HG03280 (cell line): Measurements from ENCODE around the gene MYO18B.

ENCODE experiments used
- ATAC-seq: cut with Tn5 transposase; IDR thresholded peaks from one replicate; pipeline ENCODE4 v1.9.1; 2021; ENCODE audit warnings: mild to moderate bottlenecking, moderate library complexity; ENCODE audit not compliant: unreplicated experiment

MYO18B gene

DNA sequence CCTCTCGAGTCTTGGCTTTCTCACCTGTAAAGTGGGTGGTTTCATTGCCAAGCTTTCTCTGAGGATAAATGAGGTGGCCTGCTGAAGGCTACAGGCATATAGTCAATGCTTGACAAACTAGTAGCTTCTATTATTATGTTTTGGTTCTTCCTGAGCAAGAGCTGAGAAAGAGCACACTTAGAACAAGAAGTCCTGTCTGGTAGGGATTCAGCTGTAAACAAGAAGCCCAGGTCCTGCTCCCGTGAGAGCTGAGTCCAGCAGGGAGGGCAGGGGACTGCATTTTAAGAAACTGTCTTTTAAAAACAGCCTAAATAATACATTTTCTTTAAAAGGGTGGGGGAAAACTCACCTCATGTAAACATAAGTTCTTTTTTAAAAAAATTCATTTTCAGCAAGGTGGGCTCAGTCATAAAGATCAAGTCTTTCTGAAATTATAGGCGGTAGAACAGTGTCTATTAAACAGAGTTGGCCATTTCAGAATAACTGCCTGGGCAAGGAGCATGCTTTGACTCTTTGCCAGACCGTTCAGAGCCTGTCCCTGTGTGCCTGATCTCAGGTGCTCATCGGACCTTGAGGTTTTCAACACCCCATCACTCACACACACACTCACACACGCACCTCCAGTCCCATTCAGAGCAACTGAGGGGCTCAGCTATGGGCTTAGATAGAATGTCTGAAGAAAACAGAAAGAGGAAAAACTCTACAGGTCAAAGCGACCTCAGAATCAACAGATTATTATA lies 29.2 kb upstream of the MYO18B start:
- no peak for ATAC-seq

- ATAC-seq: no peak
Observed at GRCh38 chr22:25714070-25714469, 27.9 kb upstream of the MYO18B start.

DNA sequence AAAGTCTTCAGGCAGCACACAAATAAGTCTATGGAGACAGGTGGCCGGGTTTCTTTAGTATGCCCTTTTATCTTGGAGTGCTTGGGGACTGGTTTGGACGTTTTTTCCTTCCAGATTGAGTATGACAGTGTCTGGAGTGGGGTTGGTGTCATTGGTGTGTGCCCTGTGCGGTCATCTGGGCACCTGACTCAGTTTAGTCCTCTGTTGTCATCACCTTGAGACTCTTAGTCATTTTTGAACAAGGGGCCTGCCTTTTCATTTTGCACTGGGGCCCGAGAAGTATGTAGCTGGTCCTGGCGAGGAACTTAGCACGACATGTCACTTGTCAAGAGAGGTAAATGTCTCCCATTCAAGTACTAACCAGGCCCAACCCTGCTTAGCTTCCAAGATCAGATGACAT lies 27.2 kb upstream of the MYO18B start:
- ATAC-seq: no peak

DNA sequence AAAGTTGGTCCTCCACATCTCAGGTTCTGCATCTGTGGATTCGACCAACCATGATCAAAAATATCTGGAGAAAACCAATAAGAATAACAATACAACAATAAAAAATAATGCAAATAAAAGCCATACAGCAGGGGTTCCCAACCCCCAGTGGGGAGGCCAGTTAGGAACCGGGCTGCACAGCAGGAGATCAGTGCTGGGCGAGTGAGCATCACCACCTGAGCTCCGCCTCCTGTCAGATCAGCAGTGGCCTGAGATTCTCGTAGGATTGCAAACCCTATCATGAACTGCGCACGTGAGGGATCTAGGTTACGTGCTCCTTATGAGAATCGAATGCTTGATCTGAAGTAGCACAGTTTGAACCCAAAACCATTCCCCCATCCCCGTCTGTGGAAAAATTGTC lies 25.4 kb upstream of the MYO18B start:
- ATAC-seq: no peak

DNA sequence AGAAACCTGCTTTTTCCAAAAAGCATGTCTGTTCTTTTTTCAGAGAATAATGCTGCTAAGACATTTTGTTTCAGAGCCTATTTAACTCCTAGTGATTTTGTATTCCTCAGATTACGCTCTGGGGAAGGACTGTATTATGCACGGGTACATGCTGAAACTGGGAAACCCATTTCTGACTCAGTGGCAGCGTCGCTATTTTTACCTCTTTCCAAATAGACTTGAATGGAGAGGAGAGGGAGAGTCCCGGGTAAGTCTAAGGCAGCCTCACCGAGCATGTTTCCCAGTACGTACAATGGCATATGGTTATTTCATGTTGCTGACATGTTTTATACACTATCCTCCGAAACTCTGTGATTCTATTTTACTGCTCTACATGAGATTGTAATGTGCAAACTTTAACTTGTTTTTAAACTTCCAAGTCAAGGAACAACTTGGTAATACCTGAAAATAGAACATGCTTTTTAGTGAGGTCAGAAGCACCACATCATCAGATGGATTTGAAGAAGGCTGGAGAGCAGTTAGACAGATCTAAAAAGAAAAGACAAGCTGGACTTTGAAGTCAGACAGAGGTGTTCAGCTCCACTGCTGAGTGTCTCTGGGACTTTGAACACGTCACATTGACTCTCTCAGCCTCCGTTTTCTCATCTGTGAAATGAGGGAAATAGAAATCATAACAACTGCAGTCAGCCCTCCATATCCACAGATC lies 23.7 kb upstream of the MYO18B start:
- no peak for ATAC-seq

DNA sequence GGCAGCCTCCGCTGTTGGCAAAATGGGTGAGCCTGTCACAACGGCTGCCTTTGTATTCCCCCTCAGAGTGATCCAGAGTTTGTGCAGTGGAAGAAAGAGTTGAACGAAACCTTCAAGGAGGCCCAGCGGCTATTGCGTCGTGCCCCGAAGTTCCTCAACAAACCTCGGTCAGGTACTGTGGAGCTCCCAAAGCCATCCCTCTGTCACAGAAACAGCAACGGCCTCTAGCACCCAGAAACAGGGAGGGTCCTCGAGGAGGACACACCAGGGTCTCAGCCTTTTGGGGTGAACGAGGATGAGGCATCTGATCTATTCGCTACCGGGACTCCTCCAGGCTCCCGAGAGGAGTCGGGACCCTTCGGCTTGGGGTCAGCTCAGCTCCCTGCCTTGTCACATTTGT lies 19.8 kb upstream of the MYO18B start:
- ATAC-seq: no peak

DNA sequence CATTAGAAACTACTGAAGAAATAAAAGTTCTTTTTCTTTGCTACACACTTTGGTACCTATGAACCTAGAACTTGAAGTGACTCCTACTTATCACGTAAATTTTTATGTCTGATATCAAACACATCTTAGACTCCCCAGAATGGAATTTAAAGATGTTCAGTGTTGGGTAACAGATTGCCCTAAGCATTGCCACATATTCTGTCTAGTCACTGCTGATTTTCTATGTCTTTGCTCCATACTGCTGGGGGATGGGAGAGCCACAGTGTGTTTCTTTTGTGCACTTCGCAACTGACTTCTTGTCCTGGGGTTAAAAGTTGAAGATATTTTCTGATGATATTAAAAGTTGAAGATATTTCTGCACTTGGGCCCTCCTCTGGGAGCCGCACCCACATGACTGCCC lies 19.4 kb upstream of the MYO18B start:
- no peak for ATAC-seq

DNA sequence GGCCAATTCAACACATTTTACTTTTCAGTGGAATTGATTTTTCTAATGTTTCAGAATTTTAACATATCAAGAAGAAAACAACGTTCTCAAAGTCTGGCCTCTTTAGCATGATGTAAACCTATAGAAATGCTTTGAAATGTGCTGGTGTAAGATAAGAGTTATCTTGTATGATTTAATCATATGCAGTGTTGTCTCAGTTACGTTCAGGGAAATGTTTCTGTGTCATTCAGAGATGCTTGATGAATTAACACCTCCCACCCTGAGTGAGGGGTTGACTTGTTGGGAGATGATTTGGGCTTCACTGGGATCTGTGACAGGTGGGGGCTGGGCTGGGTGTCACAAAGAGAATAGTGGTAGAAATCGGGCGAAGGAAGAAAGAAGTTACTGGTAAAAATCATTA lies 15.7 kb upstream of the MYO18B start:
- no peak for ATAC-seq

DNA sequence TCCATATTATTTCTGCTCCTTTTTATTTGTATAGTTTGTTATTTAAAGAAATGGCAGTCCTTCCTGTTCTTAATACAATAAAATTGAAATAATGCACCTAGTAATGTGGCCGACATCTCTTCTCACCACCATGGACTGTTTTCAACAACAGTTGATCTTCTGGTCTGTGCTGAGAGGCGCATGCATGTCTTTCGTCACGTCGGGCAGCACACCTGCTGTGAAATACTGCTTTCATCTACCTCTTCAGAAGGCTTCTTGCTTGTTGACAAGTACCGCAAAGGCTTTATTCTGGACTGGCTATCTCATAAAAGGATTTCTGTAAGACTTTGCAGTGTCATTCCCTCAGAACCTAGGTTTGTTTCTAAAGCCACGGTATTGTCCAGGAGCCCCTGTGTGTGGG lies 13.9 kb upstream of the MYO18B start:
- no peak for ATAC-seq

DNA sequence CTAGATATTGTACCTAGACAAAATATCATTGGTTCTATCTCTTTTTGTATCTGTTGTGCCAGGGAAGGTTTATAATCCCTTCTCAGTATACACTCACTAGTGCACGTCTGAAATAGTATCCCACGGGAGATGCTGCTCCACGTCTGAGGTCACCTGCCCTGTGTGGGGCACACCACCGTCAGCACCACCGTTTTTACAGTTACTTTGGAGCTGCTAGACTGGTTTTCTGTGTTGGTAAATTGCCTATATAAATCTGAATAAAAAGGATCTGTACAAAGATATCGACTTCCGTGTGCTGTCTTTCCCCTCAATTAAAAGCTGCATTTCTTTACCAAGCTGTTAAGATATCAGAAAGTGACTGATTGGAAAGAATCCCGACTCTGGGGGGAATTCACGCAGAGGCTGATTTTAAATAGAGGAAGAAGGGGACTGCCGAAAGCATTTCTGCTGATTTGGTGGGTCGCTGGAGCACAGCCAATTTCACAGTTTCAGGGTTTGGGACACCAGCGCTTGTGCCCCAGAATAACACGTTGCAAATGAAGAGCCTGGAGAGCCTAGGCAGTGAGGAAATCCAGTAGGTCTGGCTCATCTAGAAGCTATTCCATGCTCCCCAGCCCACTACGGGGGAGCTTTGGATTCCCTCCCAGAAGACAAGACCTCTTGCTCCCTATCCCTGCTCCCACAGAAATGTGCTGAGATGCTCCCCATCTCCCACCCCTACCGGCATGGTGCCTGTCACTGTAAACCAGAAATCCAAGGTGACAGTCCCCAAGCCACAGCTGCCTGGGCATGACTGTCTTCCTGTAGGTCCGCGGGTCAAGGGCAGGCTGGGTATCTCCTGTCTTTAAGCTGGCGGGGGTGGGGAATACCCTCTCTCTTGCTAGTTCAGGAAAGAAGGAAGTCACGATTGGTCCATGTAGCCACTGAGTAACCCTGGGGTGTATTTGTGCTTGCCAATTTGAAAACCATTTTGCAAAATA lies 12.7 kb upstream of the MYO18B start:
- ATAC-seq: no peak

GRCh38 chr22:25735650-25736049 lies 6.3 kb upstream of the MYO18B start:
- ATAC-seq: no peak

GRCh38 chr22:25736378-25737011 lies 5.5 kb upstream of the MYO18B start:
- ATAC-seq: no peak

- no peak for ATAC-seq
Observed at GRCh38 chr22:25739659-25740344, 2.2 kb upstream of the MYO18B start.

DNA sequence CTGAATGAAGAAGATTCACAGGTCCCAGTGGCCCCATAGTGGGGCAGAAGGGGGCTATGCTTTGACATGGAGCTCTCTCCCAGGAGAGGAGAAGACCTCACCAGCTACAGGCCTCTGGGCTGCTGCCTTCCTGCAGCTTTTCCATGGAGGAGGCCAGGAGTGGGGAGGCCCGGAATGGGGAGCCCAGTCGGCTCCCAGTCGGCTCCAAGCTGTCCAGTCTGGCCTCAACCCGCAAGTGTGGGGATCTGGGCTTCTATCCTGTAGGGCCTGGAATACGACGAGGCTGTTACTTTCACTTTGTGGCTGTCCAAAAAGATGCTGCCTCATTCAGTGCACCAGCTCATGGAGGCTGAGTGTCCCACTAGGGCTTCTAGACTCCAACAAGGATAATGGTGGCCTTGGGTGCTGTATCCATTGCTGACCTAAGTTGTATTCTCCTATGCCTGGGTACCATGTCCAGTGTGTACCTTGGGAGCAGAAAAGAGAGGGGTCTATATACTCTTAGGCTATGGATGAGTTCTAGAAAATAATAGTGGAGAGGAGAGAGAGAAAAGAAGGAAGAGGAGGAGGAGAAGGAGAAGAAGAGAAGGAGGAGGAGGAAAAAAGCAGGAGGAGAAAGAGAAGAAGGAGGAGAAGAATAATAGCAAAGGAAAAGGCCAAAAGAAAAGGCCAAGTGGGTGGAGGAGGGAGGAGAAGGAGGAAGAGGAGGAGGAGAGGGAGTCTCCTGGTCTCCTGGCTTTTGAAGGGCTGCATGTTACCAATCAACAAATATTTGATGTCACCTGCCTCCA lies 1.1 kb downstream of the MYO18B start:
- ATAC-seq: no peak

DNA sequence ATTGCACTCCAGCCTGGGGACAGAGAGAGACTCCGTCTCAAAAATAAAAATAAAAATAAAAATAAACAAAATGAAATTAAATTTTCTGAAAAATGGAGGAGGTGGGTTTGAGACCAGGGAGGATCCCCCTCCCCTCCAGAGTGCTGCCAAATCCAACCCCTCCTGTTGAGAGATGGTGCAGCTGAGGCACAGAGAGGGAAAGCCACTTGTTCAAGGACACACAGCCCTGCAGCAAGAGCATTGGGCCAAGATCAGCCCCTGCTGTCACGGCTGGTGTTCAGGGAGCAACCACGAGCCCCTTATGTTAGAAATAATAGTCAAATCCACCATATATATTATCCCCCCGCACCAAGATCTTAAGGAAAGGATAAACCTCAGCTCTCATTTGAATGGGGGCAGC lies 2.7 kb downstream of the MYO18B start:
- ATAC-seq: no peak

- ATAC-seq: no peak
Observed at GRCh38 chr22:25745341-25746011, 3.5 kb downstream of the MYO18B start.

DNA sequence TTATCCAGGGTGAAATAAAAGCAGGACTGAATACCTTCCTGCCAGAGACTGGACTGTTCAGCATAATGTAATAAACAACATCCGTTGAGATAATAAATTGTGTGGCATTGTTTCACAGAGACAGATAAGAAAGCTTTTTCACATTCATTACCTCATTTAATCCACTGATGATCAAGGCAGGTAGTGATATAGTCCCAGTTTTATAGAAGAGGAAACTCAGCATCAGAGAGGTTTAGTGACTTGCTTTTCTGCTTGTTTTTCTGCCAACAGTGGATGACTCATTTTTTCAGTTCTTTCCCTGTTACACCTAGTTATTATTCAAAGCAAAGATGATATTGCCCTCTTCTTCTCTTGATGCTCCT lies 4.0 kb downstream of the MYO18B start:
- no peak for ATAC-seq

DNA sequence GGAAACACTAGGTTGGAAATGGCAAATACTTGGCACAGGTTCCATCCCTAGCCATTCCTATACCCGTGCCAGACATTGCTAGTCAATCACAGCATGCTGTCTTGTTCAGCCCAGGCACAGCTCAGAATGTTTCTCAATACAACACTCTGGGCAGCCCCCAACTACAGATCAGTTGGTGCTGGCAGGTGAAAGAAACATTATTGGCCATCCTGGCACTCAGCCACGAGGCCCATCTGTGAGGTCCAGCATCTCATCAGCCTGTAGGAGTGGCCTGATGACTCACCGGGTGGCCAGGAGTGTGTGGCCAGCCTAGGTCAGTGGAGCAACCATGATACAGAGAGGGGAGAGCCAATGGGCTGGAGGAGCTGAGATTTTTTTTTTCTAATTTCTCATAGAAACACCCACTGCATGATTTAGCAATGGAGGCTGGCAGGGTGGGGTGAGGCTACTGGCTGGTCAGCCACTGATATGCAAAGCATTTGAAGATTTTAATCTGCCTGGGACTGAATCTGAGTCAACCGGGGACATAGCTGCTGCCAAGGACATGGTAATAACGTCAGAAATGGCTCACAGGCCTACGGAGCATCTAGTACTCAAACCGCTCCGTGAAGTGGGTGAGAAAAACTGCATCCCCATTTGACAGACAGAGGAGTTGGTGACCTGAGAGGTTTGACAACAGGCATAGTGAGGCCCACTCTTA lies 5.4 kb downstream of the MYO18B start:
- ATAC-seq: no peak

GRCh38 chr22:25748140-25748539 lies 6.2 kb downstream of the MYO18B start:
- no peak for ATAC-seq
